ENCODE measurements around the gene SPATA33.

GRCh38 chr16:89616623-89617022 lies 41.0 kb upstream of the SPATA33 start:
- TF ChIP-seq CTCF (IDR thresholded peaks at IDR 0.05 in 4 of 5, conservative IDR thresholded peaks at IDR 0.05 in 1 of 5) (no peak), POLR2A (IDR thresholded peaks at IDR 0.05) (no peak)
